Kidney capillary endothelial cell (primary cell): ENCODE data around the gene TMEM219.

Experiments
- DNase-seq: peaks from one replicate; pipeline ENCODE4 v3.0.0-alpha.2; 2018; ENCODE audit warnings: low spot score

TMEM219 gene

GRCh38 chr16:29995324-29995910, 33.5 kb downstream of the TMEM219 start, which contains the start of gene HIRIP3:
HIRIP3 (minus strand) TSS chr16:29995617; CDS start chr16:29995605, 12 bp downstream.
- DNase-seq = peak; percentile 69

DNA sequence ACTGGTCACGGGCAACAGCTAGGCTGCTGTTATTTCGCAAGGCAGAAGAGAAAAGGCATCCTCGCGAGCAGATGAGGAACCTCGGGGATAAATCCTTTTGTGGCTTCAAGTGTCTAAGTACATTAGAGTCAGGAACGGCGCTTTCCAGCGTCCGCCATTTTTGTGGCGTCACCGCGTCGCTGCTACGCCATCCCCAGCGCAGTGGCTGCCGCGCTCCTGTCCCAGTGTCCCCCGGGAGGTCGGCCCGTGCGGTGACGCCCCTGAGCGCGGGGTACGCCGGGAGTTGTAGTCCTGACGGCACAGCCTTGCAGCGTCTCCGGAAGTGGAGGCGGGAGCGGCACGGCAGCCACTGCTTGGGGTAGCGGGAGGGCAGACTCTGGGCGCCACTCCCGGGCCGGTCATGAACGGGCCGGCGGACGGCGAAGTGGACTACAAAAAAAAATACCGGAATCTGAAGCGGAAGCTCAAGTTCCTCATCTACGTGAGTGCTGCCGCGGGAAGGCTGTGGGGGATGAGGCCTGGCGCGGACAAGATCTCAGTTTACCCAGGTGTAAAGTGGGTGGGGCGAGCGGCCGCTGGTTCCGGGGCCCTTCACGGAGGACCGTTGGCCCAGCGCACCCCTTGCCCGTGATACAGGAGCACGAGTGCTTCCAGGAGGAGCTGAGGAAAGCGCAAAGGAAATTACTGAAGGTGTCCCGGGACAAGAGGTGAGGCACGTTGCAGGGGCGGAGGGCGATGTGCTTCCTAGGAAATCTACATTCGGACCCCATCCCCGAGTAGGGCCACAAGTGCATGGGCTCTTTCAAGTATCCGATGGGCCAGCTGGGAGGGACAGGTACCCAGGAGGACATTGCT, 34.3 kb downstream of the TMEM219 start, which contains the start of gene INO80E:
Gene INO80E, plus strand, starts transcription at position 331 of the 855 bp plus-strand sequence. Its CDS starts 70 bp downstream, at position 401.
- peak; percentile 93 for DNase-seq

GRCh38 chr16:29996766-29997250, 34.9 kb downstream of the TMEM219 start:
- DNase-seq = no peak

DNA sequence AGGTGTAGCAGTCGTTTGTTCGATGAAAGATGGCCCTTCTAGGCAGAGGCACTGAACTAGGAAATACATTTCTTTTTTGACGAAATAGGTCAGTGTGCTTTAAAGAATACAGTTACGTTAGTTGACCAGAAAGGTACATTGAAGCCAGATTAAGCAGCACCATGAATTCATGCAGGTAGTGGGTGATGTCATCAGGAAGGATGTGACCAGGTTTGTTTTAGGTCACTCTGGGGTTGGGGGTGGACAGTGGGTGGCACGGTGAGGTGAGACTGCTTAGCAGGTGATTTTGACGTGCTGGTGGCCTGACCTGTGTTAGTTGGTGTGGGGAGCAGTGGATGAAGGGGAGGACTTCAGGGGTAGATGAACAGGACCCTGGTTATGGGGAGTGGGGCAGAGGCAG, 37.7 kb downstream of the TMEM219 start:
- DNase-seq = no peak

DNA sequence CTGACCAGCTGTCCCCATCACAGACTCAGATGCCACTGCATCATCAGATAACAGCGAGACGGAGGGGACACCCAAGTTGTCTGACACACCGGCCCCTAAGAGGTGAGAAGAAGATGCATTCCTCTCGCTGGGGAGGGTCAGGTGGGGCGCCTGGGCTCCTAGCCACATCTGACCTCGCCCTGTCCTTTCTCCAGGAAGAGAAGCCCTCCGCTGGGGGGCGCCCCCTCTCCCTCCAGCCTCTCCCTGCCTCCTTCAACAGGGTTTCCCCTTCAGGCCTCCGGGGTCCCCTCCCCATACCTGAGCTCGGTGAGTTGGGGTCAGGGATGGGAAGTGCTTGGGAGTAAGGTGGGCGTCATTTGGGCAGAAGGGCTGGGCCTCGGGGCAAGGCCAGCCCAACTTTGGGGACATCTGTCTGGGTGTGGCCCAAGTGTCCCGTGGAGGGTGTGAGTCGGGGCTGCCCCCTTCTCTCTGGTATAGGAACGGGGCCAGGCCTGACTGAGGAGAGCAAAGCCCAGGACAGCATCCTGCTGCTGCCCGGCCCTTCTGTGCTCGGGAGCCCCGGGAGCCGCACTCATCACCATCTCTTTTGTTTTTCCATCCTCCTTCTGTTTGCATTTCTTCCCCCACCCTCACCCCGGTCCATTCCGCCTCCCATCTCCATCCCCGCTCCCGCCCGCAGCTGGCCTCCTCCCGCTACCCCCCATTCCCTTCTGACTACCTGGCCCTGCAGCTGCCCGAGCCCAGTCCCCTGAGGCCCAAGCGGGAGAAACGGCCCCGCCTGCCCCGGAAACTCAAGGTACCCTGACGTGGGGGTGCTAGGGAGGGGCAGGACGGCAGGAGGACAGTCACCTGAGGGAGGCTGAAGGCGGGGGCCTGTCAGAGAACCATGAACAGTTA, 39.1 kb downstream of the TMEM219 start:
- no peak for DNase-seq

GRCh38 chr16:30002614-30003346, 40.9 kb downstream of the TMEM219 start:
- DNase-seq = no peak

DNA sequence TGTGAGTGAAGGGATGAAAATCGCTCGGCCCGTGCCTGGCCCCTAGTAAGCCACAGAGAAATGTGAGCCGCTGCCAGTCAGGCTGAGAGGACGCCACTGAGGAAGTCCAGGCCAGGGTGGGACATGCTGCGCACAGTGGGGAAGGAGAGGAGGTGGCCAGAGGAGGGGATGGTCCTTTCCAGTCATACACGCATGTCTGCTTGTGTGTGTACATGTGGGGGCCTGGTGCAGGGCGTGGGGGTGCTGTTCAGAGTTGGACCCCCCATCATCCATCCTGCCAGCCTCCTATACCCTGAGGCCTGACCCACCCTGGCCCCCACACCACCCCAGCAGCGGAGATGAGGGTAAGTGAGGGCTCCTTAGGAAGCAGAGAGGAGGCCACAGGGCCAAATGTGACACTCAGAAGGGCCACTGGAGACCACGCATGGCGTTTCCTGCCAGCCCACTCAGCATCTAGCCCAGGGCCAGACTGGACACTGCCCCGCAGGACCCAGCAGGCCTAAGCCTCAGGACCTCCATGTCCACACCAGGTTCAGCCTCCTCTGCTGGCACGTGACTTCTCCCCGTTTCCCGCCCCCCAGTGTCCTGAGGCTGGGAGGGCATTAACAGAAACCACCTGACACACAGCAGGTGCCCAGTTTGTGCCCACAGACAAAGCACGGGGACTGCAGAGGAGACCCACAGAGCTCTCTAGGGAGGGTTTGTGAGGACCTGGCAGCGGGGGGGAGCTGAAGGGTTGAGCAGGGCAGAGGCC, 42.0 kb downstream of the TMEM219 start:
- DNase-seq = no peak

GRCh38 chr16:30004424-30004776, 42.5 kb downstream of the TMEM219 start:
- DNase-seq = no peak

GRCh38 chr16:30004811-30005242, 42.9 kb downstream of the TMEM219 start:
- DNase-seq = no peak

DNA sequence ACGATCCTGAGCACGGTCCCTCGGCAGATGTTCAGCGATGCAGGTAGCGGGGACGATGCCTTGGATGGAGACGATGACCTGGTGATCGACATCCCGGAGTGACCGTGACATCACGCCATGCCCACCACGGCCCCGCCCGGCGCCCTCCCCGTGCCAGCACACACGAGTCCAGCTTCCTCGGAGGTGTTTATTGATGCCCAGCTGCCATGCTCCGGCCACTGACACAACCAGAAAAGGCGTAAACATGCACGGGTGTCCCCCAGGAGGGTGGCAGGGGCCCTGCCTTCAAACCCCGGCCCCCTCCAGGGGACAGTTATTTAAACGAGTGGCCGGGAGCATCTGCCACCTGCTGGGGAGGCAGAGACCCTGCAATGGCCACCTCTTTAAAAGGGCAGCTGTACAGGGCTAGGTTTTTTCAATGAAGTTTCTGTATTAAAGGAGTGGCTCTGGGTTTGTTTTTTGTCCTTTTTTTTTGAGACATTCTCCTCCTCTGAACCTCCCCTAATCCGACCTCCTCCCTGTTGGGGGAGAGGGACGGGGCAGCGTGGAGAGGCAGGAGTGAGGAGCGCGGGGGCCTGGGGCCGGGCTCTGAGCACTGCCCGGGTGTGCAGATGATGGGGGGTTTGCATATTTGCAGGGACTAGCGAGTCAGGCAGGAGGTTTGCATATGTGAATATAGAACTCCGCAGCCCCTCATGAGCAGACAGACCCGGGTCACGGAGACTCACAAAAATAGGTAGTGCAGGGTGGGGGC, 43.6 kb downstream of the TMEM219 start:
- DNase-seq = peak; percentile 48

- DNase-seq = no peak
Observed at GRCh38 chr16:30006095-30006473, 44.2 kb downstream of the TMEM219 start.

GRCh38 chr16:30006659-30007377, 44.9 kb downstream of the TMEM219 start:
- DNase-seq = no peak

DNA sequence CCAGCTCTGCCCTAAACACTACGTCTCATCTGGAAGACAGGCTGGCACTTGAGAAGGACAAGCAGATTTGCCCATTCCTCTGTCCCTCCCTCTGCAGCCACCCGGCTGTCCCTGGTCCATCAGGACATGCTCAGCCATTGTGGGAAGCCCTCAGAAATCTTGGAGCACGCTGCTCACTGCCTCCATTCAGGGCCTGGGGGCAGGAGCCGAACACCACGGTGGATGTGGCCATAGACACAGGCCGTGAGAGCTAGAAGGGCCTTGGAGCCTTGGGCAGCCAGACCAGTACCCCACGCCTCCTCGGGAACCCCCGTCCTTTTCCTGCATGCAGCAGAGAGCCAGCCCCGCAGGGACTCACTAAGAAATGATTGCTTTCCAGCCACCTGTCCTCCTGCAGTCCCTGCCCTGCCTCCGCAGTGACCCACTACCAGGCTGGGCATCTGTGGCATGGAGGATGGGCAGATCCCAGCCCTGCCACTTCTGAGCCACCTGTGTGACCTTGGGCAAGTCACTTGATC, 45.6 kb downstream of the TMEM219 start:
- no peak for DNase-seq

- no peak for DNase-seq
Observed at GRCh38 chr16:30009085-30009862, 47.4 kb downstream of the TMEM219 start.

DNA sequence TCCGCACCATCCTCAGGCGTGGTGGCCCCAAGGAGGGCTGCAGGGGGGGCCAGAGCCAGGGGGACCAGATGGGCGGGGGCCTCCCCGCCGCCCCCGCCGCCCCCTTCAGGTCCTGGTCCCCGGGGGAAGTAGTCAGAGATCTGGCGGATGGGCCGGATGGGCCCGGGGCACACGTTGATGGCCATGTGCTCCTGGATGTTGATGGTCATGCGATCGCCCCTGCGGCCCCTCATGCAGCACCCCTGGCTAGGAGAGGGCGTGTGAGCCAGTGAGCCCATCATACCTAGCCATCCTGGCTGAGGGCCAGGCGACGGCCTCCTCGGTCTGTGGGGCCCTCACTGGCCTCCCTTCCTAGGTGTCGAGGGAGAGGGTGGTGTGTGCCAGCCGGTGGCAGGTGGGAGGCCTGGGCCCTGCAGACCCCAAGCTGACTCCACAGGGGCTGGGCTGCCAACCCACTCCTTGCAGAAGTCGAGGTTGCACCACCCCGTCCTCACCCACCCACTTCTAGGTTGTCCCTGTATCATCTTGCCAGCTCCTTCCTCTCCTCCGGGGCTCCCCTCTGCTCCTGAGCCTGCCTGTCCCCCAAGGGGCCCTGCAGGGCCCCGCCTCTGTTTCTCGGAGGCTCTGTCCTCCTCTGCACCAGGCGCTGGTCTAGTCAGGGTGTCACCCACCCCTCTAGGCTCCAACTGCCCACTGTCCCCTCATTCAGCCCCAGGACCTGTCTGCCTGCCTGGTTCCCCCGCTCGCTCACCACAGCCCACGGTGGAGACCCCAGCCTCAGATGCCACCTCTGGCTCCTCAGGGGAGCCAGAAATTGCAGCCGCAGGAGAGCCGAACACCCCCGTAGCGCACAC, 48.3 kb downstream of the TMEM219 start:
- no peak for DNase-seq

GRCh38 chr16:30010844-30011713, 49.2 kb downstream of the TMEM219 start, which contains the start of gene DOC2A:
DOC2A (minus strand) TSS chr16:30011027; CDS start chr16:30010222, 805 bp downstream.
- no peak for DNase-seq
